MM.1S (cell line): Measurements from ENCODE around the gene OVOL1.
A peak's percentile ranks its signal among the peaks of the same experiment; 100 is the strongest.

Source experiments
- DNase-seq: peaks from one replicate; pipeline ENCODE4 v3.0.0-alpha.2; 2015
- H2AFZ ChIP-seq: fragments of 300-600 bp; sonication (generic); 2 replicates; pipeline ENCODE4 v1.6.0; 2016; ENCODE audit warnings: antibody characterized with exemption, low read length
- H3F3A ChIP-seq: fragments of 300-600 bp; sonication (generic); 2 replicates; pipeline ENCODE4 v1.6.1; 2016; ENCODE audit warnings: mild to moderate bottlenecking, antibody characterized with exemption, low read length, moderate library complexity, mixed read lengths; ENCODE audit not compliant: insufficient read depth
- H3K27ac ChIP-seq: fragments of 300-600 bp; sonication (generic); 2 replicates; pipeline ENCODE4 v1.5.1; 2016; ENCODE audit warnings: mild to moderate bottlenecking, low read length
- H3K27me3 ChIP-seq: fragments of 300-600 bp; sonication (generic); replicated peaks from 2 replicates; pipeline ENCODE4 v1.6.0; 2016; ENCODE audit warnings: low read length; ENCODE audit not compliant: insufficient read depth
- H3K36me3 ChIP-seq: fragments of 300-600 bp; sonication (generic); replicated peaks from 2 replicates; pipeline ENCODE4 v1.6.1; 2016; ENCODE audit warnings: mild to moderate bottlenecking, low read length, mixed read lengths; ENCODE audit not compliant: insufficient read depth
- H3K4me1 ChIP-seq: fragments of 300-600 bp; sonication (generic); 2 replicates; pipeline ENCODE4 v1.6.1; 2016; ENCODE audit warnings: low read length, mixed read lengths
- H3K4me2 ChIP-seq: fragments of 300-600 bp; sonication (generic); 2 replicates; pipeline ENCODE4 v1.6.0; 2016; ENCODE audit warnings: low read depth, low read length
- H3K4me3 ChIP-seq: fragments of 300-600 bp; sonication (generic); 2 replicates; pipeline ENCODE4 v1.5.1; 2016; ENCODE audit warnings: low read length, mixed read lengths
- H3K79me2 ChIP-seq: fragments of 300-600 bp; sonication (generic); 2 replicates; pipeline ENCODE4 v1.6.1; 2016; ENCODE audit warnings: mixed run types, low read length, mixed read lengths
- H3K9ac ChIP-seq: fragments of 300-600 bp; sonication (generic); 2 replicates; pipeline ENCODE4 v1.6.1; 2016; ENCODE audit warnings: low read length, mixed read lengths
- H3K9me2 ChIP-seq: fragments of 300-600 bp; sonication (generic); replicated peaks from 2 replicates; pipeline ENCODE4 v1.6.1; 2016; ENCODE audit warnings: mild to moderate bottlenecking, low read length, mixed read lengths; ENCODE audit not compliant: insufficient read depth
- H3K9me3 ChIP-seq: fragments of 300-600 bp; sonication (generic); replicated peaks from 2 replicates; pipeline ENCODE4 v1.6.1; 2016; ENCODE audit warnings: mild to moderate bottlenecking, low read length, mixed read lengths; ENCODE audit not compliant: insufficient read depth
- H4K20me1 ChIP-seq: fragments of 300-600 bp; sonication (generic); 2 replicates; pipeline ENCODE4 v1.6.1; 2016; ENCODE audit warnings: mild to moderate bottlenecking, low read length, moderate library complexity, mixed read lengths; ENCODE audit not compliant: insufficient read depth
- CTCF ChIP-seq: fragments of 300-600 bp; sonication (generic); IDR thresholded peaks from 2 replicates; pipeline ENCODE4 v1.5.1; 2016; ENCODE audit warnings: antibody characterized with exemption, low read length, mixed read lengths
- EZH2 ChIP-seq: fragments of 300-600 bp; sonication (generic); optimal IDR thresholded peaks from 2 replicates; pipeline ENCODE3; 2017; ENCODE audit warnings: low read depth, mild to moderate bottlenecking, antibody characterized with exemption, low read length, mixed read lengths
- EZH2phosphoT487 ChIP-seq: fragments of 300-600 bp; sonication (generic); IDR thresholded peaks from 2 replicates; pipeline ENCODE4 v1.6.1; 2018; ENCODE audit warnings: antibody characterized with exemption, low read length

The OVOL1 gene

GRCh38 chr11:65781152-65781961 is 5.5 kb upstream of the OVOL1 start:
- H3K36me3 ChIP-seq, result peaks cover 4% of the 10 kb centered on the region; the same call in 1 of the 2 replicates
- H3K79me2 ChIP-seq, result peaks cover 32% of the 10 kb centered on the region
- no peaks in the 10 kb centered on the region for H3K9me2 ChIP-seq
- DNase-seq, result no peak
- H3K27me3 ChIP-seq, result peaks cover 14% of the 10 kb centered on the region
- H2AFZ ChIP-seq, result no peak overlapping the region
- H3K4me3 ChIP-seq, result no peak overlapping the region; the same call in 1 of the 2 replicates
- peaks cover 20% of the 10 kb centered on the region for H3K4me1 ChIP-seq
- H3K27ac ChIP-seq, result no peak overlapping the region
- no peak overlapping the region for H3K9ac ChIP-seq
- peaks cover 19% of the 10 kb centered on the region for H3F3A ChIP-seq
- H3K4me2 ChIP-seq, result no peak overlapping the region
- no peaks in the 10 kb centered on the region for H3K9me3 ChIP-seq
- H4K20me1 ChIP-seq, result no peaks in the 10 kb centered on the region; the same call in 1 of the 2 replicates
- TF ChIP-seq EZH2phosphoT487 (no peak), EZH2 (no peak), CTCF (no peak)

- no peak overlapping the region for H3K27ac ChIP-seq
- H3K27me3 ChIP-seq, result peaks cover 20% of the 10 kb centered on the region
- TF ChIP-seq EZH2phosphoT487 (no peak), CTCF (no peak), EZH2 (no peak)
- no peaks in the 10 kb centered on the region for H3K9me2 ChIP-seq
- no peaks in the 10 kb centered on the region for H3K9me3 ChIP-seq
- H3F3A ChIP-seq, result peaks cover 19% of the 10 kb centered on the region
- H3K79me2 ChIP-seq, result peaks cover 32% of the 10 kb centered on the region
- peak overlapping the region; percentile 46; the same call in 1 of the 2 replicates for H3K4me2 ChIP-seq
- DNase-seq, result no peak
- no peak overlapping the region for H3K9ac ChIP-seq
- H2AFZ ChIP-seq, result no peak overlapping the region
- H3K4me1 ChIP-seq, result peaks cover 20% of the 10 kb centered on the region
- no peak overlapping the region for H3K4me3 ChIP-seq
- peaks cover 4% of the 10 kb centered on the region; the same call in 1 of the 2 replicates for H3K36me3 ChIP-seq
- H4K20me1 ChIP-seq, result no peaks in the 10 kb centered on the region; the same call in 1 of the 2 replicates
Observed at GRCh38 chr11:65781962-65782815, 4.7 kb upstream of the OVOL1 start.

GRCh38 chr11:65782816-65783228 is 4.0 kb upstream of the OVOL1 start:
- H3K79me2 ChIP-seq, result peaks cover 26% of the 10 kb centered on the region
- peaks cover 24% of the 10 kb centered on the region for H3K27me3 ChIP-seq
- peak; percentile 43 for DNase-seq
- H3F3A ChIP-seq, result peaks cover 19% of the 10 kb centered on the region
- peaks cover 20% of the 10 kb centered on the region for H3K4me1 ChIP-seq
- H3K36me3 ChIP-seq, result peaks cover 4% of the 10 kb centered on the region; the same call in 1 of the 2 replicates
- no peaks in the 10 kb centered on the region for H3K9me2 ChIP-seq
- no peaks in the 10 kb centered on the region for H3K9me3 ChIP-seq
- H4K20me1 ChIP-seq, result no peaks in the 10 kb centered on the region; the same call in 1 of the 2 replicates
- H2AFZ ChIP-seq, result peak overlapping the region; percentile 48; the same call in 1 of the 2 replicates
- H3K4me2 ChIP-seq, result peak overlapping the region; percentile 46; the same call in 1 of the 2 replicates
- H3K4me3 ChIP-seq, result no peak overlapping the region
- TF ChIP-seq EZH2phosphoT487 (no peak), EZH2 (no peak), CTCF (no peak)
- no peak overlapping the region for H3K27ac ChIP-seq
- H3K9ac ChIP-seq, result no peak overlapping the region
